ENCODE data around the gene SCAF4.

DNA sequence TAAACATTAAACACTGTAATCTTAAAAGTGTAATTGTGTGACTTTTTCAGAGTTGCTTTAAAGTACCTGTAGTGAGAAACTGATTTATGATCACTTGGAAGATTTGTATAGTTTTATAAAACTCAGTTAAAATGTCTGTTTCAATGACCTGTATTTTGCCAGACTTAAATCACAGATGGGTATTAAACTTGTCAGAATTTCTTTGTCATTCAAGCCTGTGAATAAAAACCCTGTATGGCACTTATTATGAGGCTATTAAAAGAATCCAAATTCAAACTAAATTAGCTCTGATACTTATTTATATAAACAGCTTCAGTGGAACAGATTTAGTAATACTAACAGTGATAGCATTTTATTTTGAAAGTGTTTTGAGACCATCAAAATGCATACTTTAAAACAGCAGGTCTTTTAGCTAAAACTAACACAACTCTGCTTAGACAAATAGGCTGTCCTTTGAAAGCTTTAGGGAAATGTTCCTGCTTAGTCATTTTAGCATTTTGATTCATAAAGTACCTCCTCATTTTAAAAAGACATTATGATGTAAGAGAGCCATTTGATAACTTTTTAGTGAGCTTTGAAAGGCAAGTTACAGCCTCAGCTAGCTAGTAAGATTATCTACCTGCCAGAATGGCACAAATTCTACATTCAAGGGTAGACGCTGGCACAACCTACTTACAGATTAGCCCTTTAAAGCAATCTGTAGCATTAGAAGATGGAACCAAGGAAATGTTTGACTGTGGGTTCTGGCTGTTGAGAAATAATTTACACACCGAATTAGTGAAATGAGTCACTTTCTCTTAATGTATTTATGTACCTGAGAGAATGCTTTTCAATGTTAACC, 63.0 kb downstream of the SCAF4 start:
- no peak for TF ChIP-seq POLR2A (IDR thresholded peaks at IDR 0.05)
- TF ChIP-seq, protein P1, sequence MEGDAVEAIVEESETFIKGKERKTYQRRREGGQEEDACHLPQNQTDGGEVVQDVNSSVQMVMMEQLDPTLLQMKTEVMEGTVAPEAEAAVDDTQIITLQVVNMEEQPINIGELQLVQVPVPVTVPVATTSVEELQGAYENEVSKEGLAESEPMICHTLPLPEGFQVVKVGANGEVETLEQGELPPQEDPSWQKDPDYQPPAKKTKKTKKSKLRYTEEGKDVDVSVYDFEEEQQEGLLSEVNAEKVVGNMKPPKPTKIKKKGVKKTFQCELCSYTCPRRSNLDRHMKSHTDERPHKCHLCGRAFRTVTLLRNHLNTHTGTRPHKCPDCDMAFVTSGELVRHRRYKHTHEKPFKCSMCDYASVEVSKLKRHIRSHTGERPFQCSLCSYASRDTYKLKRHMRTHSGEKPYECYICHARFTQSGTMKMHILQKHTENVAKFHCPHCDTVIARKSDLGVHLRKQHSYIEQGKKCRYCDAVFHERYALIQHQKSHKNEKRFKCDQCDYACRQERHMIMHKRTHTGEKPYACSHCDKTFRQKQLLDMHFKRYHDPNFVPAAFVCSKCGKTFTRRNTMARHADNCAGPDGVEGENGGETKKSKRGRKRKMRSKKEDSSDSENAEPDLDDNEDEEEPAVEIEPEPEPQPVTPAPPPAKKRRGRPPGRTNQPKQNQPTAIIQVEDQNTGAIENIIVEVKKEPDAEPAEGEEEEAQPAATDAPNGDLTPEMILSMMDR (IDR thresholded peaks at IDR 0.05), result no peak

All from adrenal gland (tissue), 5 donors.